ENCODE data around the gene TAL2. TPM values are rescaled to one million over a fixed set of nuclear protein-coding genes. Genes with fewer than 3 reads are reported as not detected.

Gene TAL2
- not detected in 5 replicates for total RNA-seq (2022; extraction: Qiagen RNA extraction; ENCODE audit: low read depth)

GRCh38 chr9:105662184-105663104 lies at the start of gene TAL2:
TSS of gene TAL2 (plus strand) at chr9:105662457. CDS start at chr9:105662497, 40 bp downstream.

GRCh38 chr9:105694190-105694847 lies 32.1 kb downstream of the TAL2 start, which contains the start of gene TMEM38B:
TSS of gene TMEM38B (plus strand) at chr9:105694541. CDS start at chr9:105694661, 120 bp downstream.

Other genes with a start within 250 kb of the TAL2 start
- 2.7 to 6.0 TPM (median 4.5 TPM) in 5 replicates for gene FSD1L, start 214.4 kb upstream of the TAL2 start, total RNA-seq (2022; extraction: Qiagen RNA extraction; ENCODE audit: low read depth)
- 3.7 to 8.3 TPM (median 7.6 TPM) in 5 replicates for gene FKTN, start 104.3 kb upstream of the TAL2 start, total RNA-seq (2022; extraction: Qiagen RNA extraction; ENCODE audit: low read depth)
- gene TMEM38B, start 32.1 kb downstream of the TAL2 start, total RNA-seq (2022; extraction: Qiagen RNA extraction; ENCODE audit: low read depth) = 14.3 to 18.9 TPM (median 16.8 TPM) in 5 replicates